Measurements from ENCODE around the gene METAP2. TPM values are rescaled to one million over a fixed set of nuclear protein-coding genes. Genes with fewer than 3 reads are reported as not detected.
"Not testable (repeated sequence)": the region's sequence is repeated elsewhere in the genome, so short reads cannot be mapped to it uniquely, and the experiment has no call there.

Gene METAP2
- total RNA-seq, 2 experiments from 2014 or later = 129 to 133 TPM

DNA sequence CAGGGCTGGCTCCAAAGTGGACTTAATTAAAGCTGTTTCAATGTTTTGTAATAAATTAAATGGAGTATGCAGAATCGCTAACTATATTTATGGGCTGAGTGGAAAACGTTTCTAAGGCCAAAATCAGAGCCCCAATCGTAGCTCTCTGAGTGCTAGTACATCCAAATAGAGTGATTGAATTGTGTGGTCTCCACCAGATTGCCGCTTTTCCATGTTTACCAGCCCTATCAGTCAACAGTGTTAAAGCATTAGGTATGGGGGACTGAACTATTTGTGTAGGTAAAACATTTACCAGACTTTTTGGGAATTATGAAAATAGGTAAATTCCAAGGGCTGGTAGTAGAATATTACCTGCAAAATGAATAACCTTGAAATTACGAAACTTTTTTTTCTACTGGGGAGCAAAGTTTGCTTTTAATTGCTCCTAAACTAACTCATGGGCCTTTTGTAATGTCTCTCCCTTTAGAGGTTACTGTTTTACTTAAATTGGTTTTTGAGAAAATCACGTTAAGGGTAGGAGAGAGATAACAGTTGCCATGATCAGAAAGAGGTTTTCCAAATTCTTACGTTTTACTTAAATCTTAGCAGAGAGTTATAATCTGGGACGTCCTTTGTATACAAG lies 28.0 kb upstream of the METAP2 start:
- ChIA-PET CTCF (interaction anchor here (0.6 kb wide), 1 partner anchor 254 kb away, joined by 3 read pairs; no protein-coding TSS in a partner anchor), POLR2A (no interaction called here)
- H3K4me1 Mint-ChIP-seq (ENCODE audit: low read depth) = no peaks in the 10 kb centered on the region
- no peak overlapping the region for H3K4me3 Mint-ChIP-seq
- ATAC-seq (no peak), DNase-seq (no peak)
- peaks cover 25% of the 10 kb centered on the region for H3K27me3 Mint-ChIP-seq
- TF ChIP-seq, protein P1, sequence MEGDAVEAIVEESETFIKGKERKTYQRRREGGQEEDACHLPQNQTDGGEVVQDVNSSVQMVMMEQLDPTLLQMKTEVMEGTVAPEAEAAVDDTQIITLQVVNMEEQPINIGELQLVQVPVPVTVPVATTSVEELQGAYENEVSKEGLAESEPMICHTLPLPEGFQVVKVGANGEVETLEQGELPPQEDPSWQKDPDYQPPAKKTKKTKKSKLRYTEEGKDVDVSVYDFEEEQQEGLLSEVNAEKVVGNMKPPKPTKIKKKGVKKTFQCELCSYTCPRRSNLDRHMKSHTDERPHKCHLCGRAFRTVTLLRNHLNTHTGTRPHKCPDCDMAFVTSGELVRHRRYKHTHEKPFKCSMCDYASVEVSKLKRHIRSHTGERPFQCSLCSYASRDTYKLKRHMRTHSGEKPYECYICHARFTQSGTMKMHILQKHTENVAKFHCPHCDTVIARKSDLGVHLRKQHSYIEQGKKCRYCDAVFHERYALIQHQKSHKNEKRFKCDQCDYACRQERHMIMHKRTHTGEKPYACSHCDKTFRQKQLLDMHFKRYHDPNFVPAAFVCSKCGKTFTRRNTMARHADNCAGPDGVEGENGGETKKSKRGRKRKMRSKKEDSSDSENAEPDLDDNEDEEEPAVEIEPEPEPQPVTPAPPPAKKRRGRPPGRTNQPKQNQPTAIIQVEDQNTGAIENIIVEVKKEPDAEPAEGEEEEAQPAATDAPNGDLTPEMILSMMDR (IDR thresholded peaks at IDR 0.05) = no peak
- H3K9me3 Mint-ChIP-seq = no peaks in the 10 kb centered on the region
- H3K36me3 Mint-ChIP-seq (ENCODE audit: low read depth) = no peaks in the 10 kb centered on the region
- H3K27ac Mint-ChIP-seq = no peak overlapping the region
- intact Hi-C loops (cut with micrococcal nuclease) = no loop called here

DNA sequence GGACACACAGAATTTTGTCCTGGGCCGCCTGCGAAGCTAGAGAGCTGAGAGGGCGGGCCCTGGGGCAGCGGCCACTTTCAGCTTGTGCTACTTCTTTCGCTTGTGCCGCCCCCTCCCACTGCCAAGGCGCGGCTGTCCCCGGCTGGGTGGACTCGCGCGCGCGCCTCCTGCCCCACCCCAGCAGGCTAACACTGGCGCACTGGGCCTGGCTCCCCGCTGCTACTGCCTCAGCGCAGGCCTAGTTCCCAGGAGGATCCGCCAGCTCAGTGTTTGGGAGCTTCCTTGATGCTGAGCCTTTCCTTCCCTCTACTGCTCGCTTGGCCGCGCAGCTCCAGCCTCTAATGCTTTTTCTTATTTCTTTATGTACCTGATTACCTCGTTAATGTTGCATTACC lies 27.4 kb upstream of the METAP2 start:
- Mint-ChIP-seq H3K9me3 (no peaks in the 10 kb centered on the region), H3K27ac (no peak overlapping the region), H3K36me3 (ENCODE audit: low read depth) (no peaks in the 10 kb centered on the region), H3K4me1 (ENCODE audit: low read depth) (no peaks in the 10 kb centered on the region), H3K27me3 (peaks cover 25% of the 10 kb centered on the region), H3K4me3 (no peak overlapping the region)
- POLR2A ChIA-PET = no interaction called here
- CTCF ChIA-PET = interaction anchor here (0.6 kb wide), 1 partner anchor 254 kb away, joined by 3 read pairs; no protein-coding TSS in a partner anchor
- TF ChIP-seq, protein P1 (IDR thresholded peaks at IDR 0.05) = no peak
- intact Hi-C loops (cut with micrococcal nuclease) = no loop called here
- DNase-seq = no peak
- no peak for ATAC-seq

DNA sequence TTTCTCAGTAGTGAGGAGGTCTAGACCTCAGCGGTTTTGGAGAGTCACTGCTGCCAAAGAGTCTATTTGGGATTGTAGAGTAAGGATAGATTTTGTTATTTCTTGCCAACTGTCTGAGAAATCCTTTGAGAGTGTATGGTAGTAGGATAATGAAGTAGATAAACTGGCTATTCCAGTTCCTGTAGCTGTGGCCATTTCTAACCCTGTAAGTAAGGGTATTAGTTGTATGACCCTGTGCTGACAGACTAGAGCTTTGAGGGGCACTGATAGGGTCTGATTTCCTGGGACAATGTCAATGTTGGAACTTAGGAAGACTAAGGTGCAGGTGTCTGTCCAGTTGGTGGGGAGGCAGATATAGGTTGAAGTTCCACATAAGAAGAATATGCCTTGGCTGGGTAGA lies 24.3 kb upstream of the METAP2 start:
- H3K4me1 Mint-ChIP-seq (ENCODE audit: low read depth); H3K9me3 Mint-ChIP-seq; intact Hi-C loops (cut with micrococcal nuclease); H3K4me3 Mint-ChIP-seq; H3K36me3 Mint-ChIP-seq (ENCODE audit: low read depth); DNase-seq; H3K27ac Mint-ChIP-seq; CTCF ChIA-PET; ATAC-seq: not testable (repeated sequence)
- H3K27me3 Mint-ChIP-seq = peaks cover 24% of the 10 kb centered on the region
- POLR2A ChIA-PET = interaction anchor here (0.6 kb wide), 1 partner anchor 575 kb away, joined by 3 read pairs; no protein-coding TSS in a partner anchor

DNA sequence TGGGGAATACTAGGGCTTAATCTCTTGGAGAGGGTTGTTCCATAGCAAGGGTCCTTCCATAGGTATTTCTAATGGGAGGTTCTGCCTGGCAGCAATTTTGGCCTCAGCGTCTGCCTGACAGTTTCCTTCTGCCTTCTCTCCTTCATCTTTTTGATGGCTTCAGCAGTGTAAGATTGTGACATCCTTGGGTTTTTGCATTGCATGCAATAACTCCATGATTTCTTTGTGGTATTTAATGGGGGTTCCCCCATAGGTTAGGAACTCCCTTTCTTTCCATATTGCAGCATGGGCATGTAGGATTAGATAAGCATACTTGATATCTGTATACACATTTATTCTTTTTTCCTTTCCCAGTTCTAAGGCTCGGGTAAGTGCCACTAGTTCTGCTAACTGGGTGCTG lies 21.5 kb upstream of the METAP2 start:
- intact Hi-C loops (cut with micrococcal nuclease); POLR2A ChIA-PET; H3K36me3 Mint-ChIP-seq (ENCODE audit: low read depth); CTCF ChIA-PET; DNase-seq; H3K27me3 Mint-ChIP-seq; H3K27ac Mint-ChIP-seq; H3K4me3 Mint-ChIP-seq; H3K9me3 Mint-ChIP-seq; H3K4me1 Mint-ChIP-seq (ENCODE audit: low read depth); ATAC-seq: not testable (repeated sequence)

DNA sequence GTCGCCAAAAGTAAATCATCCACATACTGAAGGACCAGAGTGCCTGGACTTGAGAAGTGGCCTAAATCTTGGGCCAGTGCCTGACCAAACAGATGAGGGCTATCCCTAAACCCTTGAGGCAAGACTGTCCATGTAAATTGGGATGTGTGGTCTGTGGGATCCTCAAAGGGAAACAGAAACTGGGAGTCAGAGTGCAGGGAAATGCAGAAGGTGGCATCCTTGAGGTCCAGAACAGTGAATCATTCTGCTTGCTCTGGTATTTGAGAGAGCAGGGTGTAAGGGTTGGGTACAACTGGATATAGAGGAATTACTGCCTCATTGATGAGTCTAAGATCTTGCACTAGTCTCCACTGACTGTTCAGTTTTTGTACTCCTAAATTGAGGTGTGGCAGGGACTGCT lies 20.1 kb upstream of the METAP2 start:
- intact Hi-C loops (cut with micrococcal nuclease); DNase-seq; CTCF ChIA-PET; H3K36me3 Mint-ChIP-seq (ENCODE audit: low read depth); H3K4me3 Mint-ChIP-seq; ATAC-seq; POLR2A ChIA-PET; H3K27ac Mint-ChIP-seq; H3K4me1 Mint-ChIP-seq (ENCODE audit: low read depth); H3K27me3 Mint-ChIP-seq: not testable (repeated sequence)
- H3K9me3 Mint-ChIP-seq = peaks cover 11% of the 10 kb centered on the region

DNA sequence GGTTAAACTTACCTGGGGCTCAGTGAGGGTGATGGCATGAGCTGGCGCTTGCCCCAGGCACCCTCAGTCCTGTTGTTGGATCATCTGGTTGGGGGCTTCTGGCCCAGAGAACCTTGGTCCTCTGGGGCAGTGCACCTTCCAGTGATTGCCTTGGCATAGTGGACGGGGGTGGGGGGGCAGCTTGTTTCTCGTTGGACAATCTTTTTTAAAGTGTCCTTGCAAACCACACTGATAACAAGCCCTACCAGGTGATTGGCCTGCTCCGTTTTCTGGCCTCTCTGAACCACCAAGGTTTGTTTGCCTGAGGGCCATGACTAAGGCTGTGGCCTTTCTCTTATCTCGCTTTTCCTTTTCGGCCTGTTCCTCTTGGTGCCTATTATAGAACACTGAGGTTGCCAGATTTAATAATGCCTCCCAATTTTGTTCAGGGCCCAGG lies 19.2 kb upstream of the METAP2 start:
- H3K27me3 Mint-ChIP-seq; H3K36me3 Mint-ChIP-seq (ENCODE audit: low read depth); intact Hi-C loops (cut with micrococcal nuclease); DNase-seq; H3K27ac Mint-ChIP-seq; H3K4me3 Mint-ChIP-seq; POLR2A ChIA-PET; ATAC-seq; H3K4me1 Mint-ChIP-seq (ENCODE audit: low read depth); CTCF ChIA-PET: not testable (repeated sequence)
- H3K9me3 Mint-ChIP-seq = peaks cover 11% of the 10 kb centered on the region

DNA sequence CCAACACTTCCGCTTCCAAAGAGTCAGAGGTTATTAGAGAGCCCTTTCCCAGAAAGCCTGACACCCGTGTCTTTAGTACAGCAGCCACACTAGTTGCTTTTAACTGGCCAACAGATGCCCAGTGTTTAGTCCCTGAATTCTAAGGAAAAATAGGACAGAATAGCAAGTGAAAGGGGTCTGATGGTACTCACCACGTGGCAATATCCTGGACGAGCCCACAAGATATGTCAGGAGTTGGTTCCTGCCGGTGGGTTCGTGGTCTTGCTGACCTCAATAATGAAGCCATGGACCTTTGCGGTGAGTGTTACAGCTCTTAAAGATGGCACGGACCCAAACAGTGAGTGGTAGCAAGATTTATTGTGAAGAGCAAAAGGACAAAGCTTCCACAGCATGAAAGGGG lies 16.3 kb upstream of the METAP2 start:
- peaks cover 11% of the 10 kb centered on the region for H3K9me3 Mint-ChIP-seq

More for the DNA sequence above, 16.3 kb upstream of the METAP2 start:
- POLR2A ChIA-PET; CTCF ChIA-PET; H3K27me3 Mint-ChIP-seq; H3K27ac Mint-ChIP-seq; H3K4me3 Mint-ChIP-seq; H3K36me3 Mint-ChIP-seq (ENCODE audit: low read depth); H3K4me1 Mint-ChIP-seq (ENCODE audit: low read depth); intact Hi-C loops (cut with micrococcal nuclease); ATAC-seq: not testable (repeated sequence)
- peak; percentile 20 for DNase-seq
